Endothelial cell of umbilical vein (primary cell): ENCODE measurements around the gene PAQR4.

Experiments
- EZH2 ChIP-seq: IDR thresholded peaks from 2 replicates; pipeline ENCODE4 v1.6.1; 2012; ENCODE audit warnings: borderline replicate concordance, low read depth, mild to moderate bottlenecking, moderate library complexity, low read length, inconsistent platforms; ENCODE audit not compliant: severe bottlenecking
- FOS ChIP-seq: IDR thresholded peaks from 2 replicates; pipeline ENCODE4 v1.6.1; 2011; ENCODE audit warnings: mild to moderate bottlenecking, low read length, moderate library complexity, borderline replicate concordance; ENCODE audit not compliant: insufficient read depth
- GATA2 ChIP-seq: IDR thresholded peaks from 2 replicates; pipeline ENCODE4 v1.7.0; 2011; ENCODE audit warnings: low read depth, mild to moderate bottlenecking, moderate library complexity, mixed read lengths, low read length; ENCODE audit not compliant: insufficient read length, insufficient read depth
- JUN ChIP-seq: IDR thresholded peaks from 2 replicates; pipeline ENCODE4 v1.6.1; 2011; ENCODE audit warnings: borderline replicate concordance, low read depth; ENCODE audit not compliant: insufficient read length, insufficient read depth
- MYC ChIP-seq: IDR thresholded peaks from one replicate; pipeline ENCODE4 v1.6.1; 2011; ENCODE audit warnings: mild to moderate bottlenecking, low read depth, low read length
- POLR2A ChIP-seq: IDR thresholded peaks from 2 replicates; pipeline ENCODE4 v1.6.1; 2012; ENCODE audit warnings: low read depth, mild to moderate bottlenecking, control low read depth, low read length
- POLR2AphosphoS5 ChIP-seq: IDR thresholded peaks from 2 replicates; pipeline ENCODE4 v1.6.1; 2012; ENCODE audit warnings: low read depth, mild to moderate bottlenecking, control low read depth, low read length, moderate library complexity; ENCODE audit not compliant: insufficient read depth
- TF ChIP-seq, protein P1 (sequence below), 2 donors: IDR thresholded peaks; 1 replicate in 1 of 2; 2 replicates in 1 of 2; pipeline ENCODE4 v1.5.1; 2011; ENCODE audit warnings: low read length in 2 of 2, mild to moderate bottlenecking in 2 of 2, moderate library complexity in 2 of 2, control low read depth in 1 of 2, inconsistent platforms in 1 of 2, low read depth in 1 of 2; ENCODE audit not compliant: insufficient read depth in 1 of 2; ENCODE audit errors: extremely low read depth in 1 of 2
- TF ChIP-seq, protein P2 (sequence below): IDR thresholded peaks from 2 replicates; pipeline ENCODE4 v1.6.1; 2011; ENCODE audit not compliant: insufficient read depth, insufficient read length

DNA sequence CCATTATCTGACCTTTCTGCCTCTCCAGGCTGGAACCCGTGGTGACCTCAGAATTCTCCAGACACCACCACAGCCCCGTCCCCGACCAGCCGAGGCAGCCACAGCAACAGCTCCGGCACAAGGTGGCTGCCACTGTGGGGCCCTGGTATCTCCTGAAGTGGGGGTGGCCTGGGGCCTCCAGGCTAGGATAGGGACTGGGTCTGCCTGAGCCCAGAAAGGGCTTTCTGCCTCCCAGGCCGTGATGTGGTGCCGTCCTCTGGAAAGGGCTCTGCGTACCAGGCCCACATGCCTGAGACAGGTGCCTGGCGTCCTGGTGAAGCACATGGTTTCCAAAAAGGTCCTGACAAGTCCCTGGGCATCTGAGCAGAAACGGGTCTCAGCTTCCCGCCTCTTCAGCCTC lies 40.4 kb upstream of the PAQR4 start:
- TF ChIP-seq POLR2AphosphoS5 (no peak), POLR2A (no peak), EZH2 (no peak), MYC (no peak), FOS (no peak), JUN (no peak), GATA2 (no peak)
- TF ChIP-seq, protein P1, sequence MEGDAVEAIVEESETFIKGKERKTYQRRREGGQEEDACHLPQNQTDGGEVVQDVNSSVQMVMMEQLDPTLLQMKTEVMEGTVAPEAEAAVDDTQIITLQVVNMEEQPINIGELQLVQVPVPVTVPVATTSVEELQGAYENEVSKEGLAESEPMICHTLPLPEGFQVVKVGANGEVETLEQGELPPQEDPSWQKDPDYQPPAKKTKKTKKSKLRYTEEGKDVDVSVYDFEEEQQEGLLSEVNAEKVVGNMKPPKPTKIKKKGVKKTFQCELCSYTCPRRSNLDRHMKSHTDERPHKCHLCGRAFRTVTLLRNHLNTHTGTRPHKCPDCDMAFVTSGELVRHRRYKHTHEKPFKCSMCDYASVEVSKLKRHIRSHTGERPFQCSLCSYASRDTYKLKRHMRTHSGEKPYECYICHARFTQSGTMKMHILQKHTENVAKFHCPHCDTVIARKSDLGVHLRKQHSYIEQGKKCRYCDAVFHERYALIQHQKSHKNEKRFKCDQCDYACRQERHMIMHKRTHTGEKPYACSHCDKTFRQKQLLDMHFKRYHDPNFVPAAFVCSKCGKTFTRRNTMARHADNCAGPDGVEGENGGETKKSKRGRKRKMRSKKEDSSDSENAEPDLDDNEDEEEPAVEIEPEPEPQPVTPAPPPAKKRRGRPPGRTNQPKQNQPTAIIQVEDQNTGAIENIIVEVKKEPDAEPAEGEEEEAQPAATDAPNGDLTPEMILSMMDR (IDR thresholded peaks at IDR 0.05; ENCODE audit: extremely low read depth in 1 of 2, insufficient read depth in 1 of 2, low read depth in 1 of 2, low read length in 2 of 2): no peak
- TF ChIP-seq, protein P2, sequence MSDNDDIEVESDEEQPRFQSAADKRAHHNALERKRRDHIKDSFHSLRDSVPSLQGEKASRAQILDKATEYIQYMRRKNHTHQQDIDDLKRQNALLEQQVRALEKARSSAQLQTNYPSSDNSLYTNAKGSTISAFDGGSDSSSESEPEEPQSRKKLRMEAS: no peak
